NCI-H2029 (cell line): ENCODE data around the gene MIX23.
A peak's percentile ranks its signal among the peaks of the same experiment; 100 is the strongest.
"Not testable (repeated sequence)": the region's sequence is repeated elsewhere in the genome, so short reads cannot be mapped to it uniquely, and the experiment has no call there.

Experiments
- DNase-seq: peaks from one replicate; lab custom pipeline; 2025; lab: John Stamatoyannopoulos, UW

MIX23 gene

DNA sequence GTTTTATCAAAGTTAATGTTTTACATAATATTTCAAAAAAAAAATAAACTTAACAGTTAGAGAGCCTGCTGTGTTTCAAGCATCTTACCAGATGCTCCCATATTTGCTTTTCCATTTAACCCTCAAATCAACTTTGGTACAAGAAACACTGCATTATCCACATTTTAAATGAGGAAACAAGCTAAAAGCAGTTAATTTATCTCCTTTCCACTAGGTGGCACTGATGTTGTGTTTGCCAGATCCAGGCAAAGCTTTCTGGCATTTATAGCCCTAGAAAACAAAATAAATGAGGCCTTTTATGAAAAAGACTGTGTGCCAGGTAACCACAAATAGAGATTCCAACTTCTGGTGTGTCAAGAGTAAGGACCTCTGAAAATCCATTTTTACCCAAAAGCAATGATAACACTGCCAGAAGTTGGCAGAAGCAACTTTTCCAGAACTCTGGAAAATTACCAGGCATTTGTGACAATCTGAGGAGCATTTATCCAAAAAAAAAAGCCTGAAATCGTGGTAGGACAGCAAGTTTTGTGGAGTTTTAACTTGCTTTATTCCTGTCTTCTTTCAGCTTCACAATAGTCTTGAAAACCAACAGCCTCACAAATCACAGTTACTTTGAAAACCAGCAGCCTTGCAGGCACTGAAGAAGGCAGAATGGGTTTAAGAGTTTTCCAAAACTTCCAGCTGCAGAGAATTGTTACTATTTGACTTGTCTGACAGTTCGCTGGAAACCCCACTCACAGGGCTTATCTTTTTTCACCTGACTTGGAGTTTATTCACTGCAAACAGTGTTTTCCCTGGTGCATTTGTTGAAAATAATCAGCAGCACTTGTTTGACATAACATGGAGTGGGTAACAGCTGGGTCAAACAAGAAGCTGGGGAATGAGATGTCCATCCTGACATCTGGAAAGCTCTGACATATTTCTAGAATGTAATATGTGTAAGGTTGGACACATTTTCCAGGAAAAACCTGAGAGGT is 10.1 kb upstream of the MIX23 start:
- DNase-seq: peak; percentile 33

GRCh38 chr3:122391681-122392446 is 8.8 kb upstream of the MIX23 start:
- DNase-seq: no peak

DNA sequence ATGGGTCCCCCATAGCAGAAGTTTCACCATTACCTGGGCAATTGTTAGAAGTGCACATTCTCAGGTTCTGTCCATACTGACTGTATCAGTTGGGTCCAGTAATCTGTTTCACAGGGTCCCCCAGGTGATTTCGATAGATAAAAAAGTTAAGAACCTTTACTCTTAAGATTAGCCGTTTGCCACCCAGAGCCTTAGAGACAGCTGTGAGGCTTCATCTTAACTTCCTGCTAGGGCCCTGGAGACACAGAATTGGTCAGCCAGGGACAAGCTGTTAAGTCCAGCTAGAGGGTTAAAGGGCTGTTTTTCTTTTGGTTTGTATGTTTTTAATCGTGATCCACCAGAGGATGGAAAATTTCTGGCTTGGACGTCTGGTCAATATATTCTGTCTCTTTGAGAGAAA is 7.6 kb upstream of the MIX23 start:
- DNase-seq: no peak

- DNase-seq: no peak
These were observed 6.9 kb upstream of the MIX23 start for GRCh38 chr3:122389892-122390291.

DNA sequence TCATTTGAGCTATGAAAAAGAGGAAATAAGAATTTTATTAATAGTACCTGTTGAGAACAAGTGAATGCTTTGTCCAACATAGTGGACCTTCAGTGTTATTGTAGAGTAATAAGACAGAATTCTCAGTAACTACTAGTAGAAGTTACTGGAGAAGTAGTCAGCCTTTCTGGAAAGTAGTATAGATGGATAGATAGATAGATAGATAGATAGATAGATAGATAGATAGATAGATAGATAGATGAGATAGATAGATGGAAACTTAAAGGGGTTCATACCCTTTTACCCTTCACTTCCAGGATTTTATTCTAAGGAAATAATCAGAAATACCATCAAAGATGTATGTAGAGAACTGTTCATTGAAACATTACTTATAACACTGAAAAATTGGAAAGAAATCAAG is 6.2 kb upstream of the MIX23 start:
- DNase-seq: no peak

DNA sequence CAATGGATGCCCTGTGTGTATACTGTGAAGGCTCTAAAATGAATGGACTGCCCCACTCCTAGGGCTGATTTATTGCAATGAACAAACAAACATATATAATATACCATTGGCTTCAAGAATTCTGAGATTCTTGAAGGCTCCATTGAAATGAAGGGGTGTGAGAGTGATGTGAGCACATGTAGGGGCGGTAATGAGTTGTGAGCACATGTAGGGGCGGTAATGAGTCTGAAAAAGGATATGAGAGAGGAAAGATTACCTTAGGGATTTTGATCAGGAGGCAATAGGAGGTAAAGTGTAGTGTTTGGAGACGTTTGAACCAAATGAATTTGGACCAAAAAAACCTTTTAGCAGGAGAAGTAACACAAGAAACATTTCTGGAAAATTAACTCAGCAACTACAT is 4.7 kb upstream of the MIX23 start:
- DNase-seq: no peak

DNA sequence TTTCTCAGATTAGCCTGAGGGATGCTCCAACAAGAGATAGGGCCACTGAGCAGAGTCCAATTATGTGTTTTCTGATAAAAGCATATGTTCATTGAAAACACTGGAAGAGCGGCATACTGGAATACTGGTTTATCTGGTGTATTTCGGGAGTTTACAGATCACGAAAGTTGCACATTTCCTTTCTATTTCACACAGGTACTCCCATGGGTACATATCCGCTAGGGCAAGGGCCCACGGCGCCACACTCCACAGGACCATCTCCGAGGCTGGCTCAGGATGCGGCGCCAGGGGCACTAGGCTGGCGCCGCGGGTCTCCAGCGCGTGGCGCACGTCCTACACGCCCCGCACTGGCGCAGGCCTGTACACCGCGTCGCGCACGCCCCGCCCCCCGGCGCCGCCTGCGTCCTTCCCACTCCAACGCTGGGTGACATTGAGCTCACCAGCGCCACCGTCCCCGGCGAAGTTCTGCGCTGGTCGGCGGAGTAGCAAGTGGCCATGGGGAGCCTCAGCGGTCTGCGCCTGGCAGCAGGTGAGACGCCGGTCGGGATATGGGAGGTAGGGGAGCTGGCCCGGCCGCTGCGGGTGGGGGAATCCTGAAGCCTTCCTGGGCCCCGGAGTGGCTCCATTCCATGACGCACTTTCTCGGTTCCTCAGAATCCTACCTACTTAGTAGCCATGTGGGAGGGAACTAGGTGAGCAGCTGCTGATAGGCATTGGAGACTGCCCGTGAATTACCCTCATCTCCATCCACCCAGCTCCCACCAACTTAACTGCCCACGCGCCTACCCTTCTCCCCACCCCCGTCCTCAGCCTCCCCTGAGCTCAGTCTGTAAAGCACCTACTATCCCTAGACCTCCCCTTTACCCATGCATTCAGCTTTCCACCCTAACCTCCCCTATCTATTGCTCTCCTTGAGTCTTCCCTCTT is 1.0 kb upstream of the MIX23 start, which contains the start of gene FAM162A:
Gene FAM162A (plus strand): TSS at position 412 of the 927 bp plus-strand sequence. CDS start 84 bp downstream, at position 496.
- DNase-seq: peak; percentile 93

- DNase-seq: no peak
These were observed 5.1 kb downstream of the MIX23 start for GRCh38 chr3:122377975-122378374.

DNA sequence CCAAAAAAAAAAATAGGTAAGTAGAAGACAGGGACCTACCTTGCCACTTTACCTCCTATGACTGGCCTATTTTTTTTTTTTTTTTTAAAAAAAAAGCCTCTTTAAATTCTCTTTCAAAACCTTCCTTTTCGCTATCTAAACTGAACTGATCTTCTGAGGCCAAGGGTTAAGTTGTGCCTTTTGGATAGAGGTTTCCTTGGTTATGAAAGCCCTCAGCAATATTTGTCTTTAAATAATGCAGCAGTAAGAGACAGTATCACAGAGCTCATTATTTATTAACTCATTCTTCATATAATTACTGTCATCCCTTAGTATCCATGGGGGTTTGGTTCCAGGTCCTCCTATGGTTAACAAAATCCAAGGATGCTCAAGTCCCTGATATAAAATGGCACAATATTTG is 9.0 kb downstream of the MIX23 start:
- DNase-seq: no peak

GRCh38 chr3:122366379-122366749 is 16.7 kb downstream of the MIX23 start:
- no peak for DNase-seq

- not testable (repeated sequence) for DNase-seq
These were observed 17.3 kb downstream of the MIX23 start for GRCh38 chr3:122365582-122366378.

- no peak for DNase-seq
These were observed 18.0 kb downstream of the MIX23 start for GRCh38 chr3:122365073-122365472.

GRCh38 chr3:122364490-122364889 is 18.5 kb downstream of the MIX23 start:
- DNase-seq: no peak

- no peak for DNase-seq
These were observed 21.0 kb downstream of the MIX23 start for GRCh38 chr3:122362026-122362425.

- no peak for DNase-seq
These were observed 24.4 kb downstream of the MIX23 start for GRCh38 chr3:122358703-122359032.

- no peak for DNase-seq
These were observed 25.0 kb downstream of the MIX23 start for GRCh38 chr3:122357828-122358702.

GRCh38 chr3:122356402-122356801 is 26.6 kb downstream of the MIX23 start:
- DNase-seq: no peak

- DNase-seq: no peak
These were observed 27.4 kb downstream of the MIX23 start for GRCh38 chr3:122355612-122356011.

DNA sequence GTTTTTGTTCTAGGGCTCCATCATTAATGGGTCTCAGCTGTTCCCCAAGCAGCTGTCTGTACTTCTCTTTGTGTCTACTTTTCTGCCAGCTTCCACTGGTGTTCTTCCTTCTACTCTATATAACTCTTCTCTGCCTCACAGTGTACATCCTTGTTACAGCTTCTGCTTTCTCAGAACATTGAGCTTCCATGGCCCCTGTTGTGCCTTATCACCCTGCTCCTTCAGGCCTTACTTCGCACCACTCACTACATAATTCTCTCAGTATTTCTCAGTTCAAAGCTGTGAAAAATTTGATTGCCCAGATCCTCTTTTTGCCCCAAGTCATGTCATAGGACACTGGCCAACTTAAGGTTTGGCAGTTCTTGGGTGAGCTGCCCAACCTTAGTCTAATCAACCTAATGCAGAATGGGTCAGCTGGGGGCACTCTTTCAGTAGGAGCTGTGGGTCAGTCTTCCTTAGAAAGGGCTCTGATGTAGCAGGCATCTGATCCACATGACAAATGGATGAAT is 29.1 kb downstream of the MIX23 start:
- no peak for DNase-seq

DNA sequence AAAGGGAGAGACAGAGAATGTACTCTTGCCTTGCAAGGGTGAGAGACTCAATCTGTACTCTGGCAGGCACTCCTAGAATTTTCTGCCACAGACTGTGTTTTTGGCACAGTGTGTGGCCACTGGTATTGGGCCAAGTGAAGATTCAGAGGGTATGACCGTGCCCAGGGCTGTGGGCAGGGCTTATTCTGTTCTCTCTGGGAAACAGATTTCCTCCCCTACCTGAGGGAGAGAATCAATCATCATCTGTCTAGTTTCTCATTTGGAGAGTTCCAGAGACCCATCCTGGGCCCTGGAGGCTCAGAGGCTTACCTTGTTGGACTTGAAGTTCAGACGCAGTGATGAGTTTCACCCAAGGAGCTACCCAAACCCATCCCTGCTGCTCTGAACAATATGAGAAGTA is 29.8 kb downstream of the MIX23 start:
- no peak for DNase-seq
